Caki2 (cell line): ENCODE measurements around the gene CTBP2. TPM values are rescaled to one million over a fixed set of nuclear protein-coding genes. Genes with fewer than 3 reads are reported as not detected.

ENCODE experiments used
- DNase-seq: peaks from one replicate; pipeline ENCODE4 v3.0.0-alpha.2; 2015; ENCODE audit warnings: low read depth
- in situ Hi-C: cut with HindIII; loops from 2 replicates; pipeline ENCODE4 v1.10.0; 2016; ENCODE audit warnings: low sequenced_read_pairs, low pct_unique_long_range_greater_than_20kb, mixed read lengths
- total RNA-seq: library from RNA; depleted of rRNA; stranded (reverse); fragments of >200 nt; shearing (Covaris generic); gene quantifications from 2 replicates; pipeline ENCODE4 v1.2.3, GENCODE V29; 2014; ENCODE audit warnings: low replicate concordance

Gene CTBP2
- total RNA-seq, 1 experiment from 2014 or later, result 82.4 TPM

DNA sequence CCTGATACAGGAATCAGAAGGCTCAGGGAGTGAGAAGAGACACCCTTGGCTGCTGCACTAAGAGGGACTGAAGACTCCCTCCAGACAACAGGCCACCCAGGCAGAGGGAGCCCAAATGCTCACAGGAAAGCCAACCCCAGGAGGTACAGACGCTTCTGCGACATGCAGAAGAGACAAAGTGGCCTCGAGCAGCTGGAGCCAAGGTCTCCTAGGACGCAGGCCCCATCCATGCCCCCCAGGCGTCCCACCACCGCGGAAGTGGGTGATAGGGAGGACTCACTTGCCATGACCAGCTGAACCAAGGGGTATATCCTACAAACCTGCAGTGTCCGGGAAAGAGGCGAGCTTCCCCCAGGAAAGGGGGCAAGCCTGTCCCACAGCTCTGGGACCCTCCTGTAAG lies 56.9 kb downstream of the CTBP2 start:
- in situ Hi-C loops, result no loop called here
- no peak for DNase-seq

DNA sequence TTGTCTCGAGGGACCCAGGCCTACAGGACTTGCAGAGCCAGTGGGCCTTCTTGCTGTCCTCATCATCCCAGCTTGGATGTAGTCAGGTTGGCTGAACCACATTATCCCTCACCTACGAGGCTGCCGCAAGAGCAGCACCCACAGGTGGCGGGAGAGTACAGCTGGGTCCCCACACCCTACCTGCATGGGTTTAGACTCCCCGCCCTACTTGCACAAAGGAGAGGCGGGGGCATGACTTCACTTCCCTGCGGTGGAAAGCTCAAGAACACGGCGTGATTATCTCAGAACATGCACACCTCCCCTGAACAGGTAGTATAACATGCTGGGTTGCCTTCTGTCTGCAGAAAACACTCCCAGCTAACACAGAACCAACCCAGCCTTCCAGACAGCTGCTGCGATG lies 57.5 kb downstream of the CTBP2 start:
- in situ Hi-C loops, result no loop called here
- no peak for DNase-seq

DNA sequence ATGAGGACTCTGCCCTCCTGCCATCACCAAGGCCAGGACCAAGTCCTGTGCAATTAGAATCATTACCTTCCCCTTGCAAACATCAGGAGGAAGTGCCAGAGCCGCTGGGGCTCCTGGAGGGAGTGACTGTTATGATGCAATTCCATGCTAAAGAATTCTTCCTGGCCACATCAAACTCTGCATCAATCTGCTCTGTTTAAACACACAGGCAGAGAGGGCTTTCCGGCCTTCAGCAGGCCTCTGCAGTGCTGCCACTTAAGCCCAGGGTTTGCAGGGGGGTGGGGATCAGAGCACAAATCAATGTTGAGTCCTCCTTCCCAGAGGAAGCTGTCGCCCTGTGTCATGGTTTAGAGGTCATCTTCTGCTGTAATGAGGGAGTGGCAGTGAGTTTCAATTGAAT lies 58.1 kb downstream of the CTBP2 start:
- DNase-seq, result no peak
- in situ Hi-C loops, result no loop called here

GRCh38 chr10:125101581-125101980 lies 58.8 kb downstream of the CTBP2 start:
- DNase-seq, result no peak
- in situ Hi-C loops, result no loop called here

- no peak for DNase-seq
- in situ Hi-C loops, result no loop called here
Measured at GRCh38 chr10:125101049-125101448, 59.3 kb downstream of the CTBP2 start.

GRCh38 chr10:125097409-125098070 lies 62.8 kb downstream of the CTBP2 start:
- no peak for DNase-seq
- in situ Hi-C loops, result no loop called here

GRCh38 chr10:125096975-125097374 lies 63.4 kb downstream of the CTBP2 start:
- DNase-seq, result no peak
- in situ Hi-C loops, result no loop called here

- in situ Hi-C loops, result no loop called here
Measured at GRCh38 chr10:125096371-125096770, 64.0 kb downstream of the CTBP2 start.

DNA sequence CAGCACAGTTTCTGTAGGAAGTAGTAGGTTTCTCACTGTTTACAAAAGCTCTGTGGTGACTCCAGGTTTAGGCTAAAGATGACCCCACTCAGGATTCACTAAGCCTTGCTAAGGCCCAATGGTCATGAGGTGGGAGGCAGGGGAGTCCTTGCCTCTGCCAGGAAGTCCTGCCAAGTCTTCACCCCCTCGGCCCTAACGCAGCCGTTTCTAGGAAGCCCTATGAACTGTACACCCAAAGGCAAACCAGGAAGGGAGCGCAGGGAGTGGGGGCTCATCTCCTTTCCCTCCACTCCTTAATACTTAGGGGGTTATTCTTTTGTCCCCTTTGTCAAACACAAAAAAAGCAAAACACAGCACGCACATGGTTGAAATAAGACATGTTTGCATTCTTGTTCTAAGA lies 64.6 kb downstream of the CTBP2 start:
- no peak for DNase-seq
- in situ Hi-C loops, result no loop called here

More at GRCh38 chr10:125096371-125096770, 64.0 kb downstream of the CTBP2 start:
- DNase-seq, result no peak

DNA sequence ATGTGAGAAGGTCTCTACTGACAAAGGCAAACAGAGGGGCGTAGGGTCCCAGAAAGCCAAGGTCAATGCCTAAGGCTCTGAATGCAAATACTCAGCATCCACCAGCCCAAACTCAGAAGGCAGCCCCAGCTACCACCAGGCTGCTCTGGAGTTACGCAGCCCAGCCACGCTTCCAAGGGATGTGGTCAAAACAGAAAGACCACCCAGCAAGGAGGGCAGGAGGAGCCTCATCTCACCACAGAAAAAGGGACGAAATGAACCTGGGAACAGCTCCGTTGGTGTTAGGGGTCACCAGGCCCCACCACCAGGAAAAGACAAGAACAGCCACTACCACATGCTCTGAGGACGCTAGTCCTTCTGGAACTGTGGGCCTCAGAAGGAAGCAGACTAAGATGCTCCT lies 65.1 kb downstream of the CTBP2 start:
- DNase-seq, result no peak
- in situ Hi-C loops, result no loop called here

- in situ Hi-C loops, result no loop called here
- no peak for DNase-seq
Measured at GRCh38 chr10:125094806-125095205, 65.6 kb downstream of the CTBP2 start.

DNA sequence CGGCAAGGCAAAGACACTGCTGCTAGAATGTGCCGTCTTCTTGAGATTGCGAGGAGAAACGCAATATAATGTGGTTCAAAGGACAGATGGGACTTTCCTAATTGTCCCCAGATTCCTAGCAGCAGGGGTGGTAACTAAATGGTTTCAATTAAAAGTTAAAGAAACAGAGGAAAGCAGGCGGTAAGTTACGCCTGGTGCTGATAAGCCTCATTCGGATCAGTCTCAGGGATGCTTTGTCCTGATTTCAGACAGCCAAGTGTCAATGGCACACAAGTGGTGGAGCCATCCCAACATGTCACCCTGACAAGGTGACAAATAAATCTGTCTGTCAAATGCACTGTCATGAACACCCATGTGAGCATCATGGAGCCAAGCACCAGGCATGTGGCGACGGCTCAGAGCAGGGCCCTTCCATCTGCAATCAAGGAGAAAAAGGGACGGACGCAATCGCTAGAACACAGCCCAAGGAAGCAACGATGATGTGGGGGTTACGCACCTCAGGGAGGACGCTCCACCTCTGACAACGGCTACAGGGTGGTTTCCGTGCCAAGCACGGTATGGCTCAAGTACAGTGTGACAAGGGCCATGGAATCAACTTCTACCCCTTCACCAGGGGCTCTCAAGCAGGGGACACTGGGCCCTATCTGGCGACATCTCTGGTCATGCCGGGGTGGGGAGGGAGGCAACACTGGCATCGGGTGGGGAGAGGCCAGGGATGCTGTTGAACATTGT lies 66.2 kb downstream of the CTBP2 start:
- in situ Hi-C loops, result no loop called here
- DNase-seq, result no peak

DNA sequence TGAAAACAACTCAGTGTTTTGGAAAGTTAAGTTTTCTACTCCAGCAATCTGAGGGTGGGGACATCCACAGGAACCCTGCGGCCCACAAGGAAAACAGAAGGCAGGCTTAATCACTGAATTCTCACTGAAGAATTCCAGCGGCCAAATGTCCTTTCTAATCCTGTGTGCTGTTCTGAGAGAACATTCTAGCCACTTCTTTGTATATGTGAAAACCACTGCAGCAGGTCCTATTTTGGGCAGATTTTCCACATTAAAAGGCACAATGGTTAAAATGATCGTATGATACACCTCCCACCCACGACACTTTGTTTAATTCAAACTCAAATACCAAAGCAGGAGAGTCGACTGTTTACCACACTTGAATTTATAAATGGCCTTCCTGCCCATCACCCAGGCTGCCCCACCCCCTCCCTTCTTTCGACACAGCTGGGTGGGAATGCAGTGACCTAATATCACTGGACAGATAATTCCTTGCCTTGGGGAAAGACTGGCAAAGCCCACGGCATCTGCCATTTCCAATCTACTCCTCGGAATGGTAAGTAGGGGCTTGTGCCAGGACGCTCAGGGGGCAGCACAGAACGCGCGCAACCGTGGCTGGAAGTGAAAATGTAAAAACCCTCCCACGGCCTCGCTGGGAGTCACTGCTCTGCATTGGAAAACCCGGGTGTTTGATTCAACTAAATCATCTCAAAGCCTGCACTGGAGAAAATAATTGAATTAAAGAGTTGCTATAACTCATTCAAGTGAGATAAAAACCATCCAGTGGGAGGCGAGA lies 67.0 kb downstream of the CTBP2 start:
- in situ Hi-C loops, result no loop called here

DNA sequence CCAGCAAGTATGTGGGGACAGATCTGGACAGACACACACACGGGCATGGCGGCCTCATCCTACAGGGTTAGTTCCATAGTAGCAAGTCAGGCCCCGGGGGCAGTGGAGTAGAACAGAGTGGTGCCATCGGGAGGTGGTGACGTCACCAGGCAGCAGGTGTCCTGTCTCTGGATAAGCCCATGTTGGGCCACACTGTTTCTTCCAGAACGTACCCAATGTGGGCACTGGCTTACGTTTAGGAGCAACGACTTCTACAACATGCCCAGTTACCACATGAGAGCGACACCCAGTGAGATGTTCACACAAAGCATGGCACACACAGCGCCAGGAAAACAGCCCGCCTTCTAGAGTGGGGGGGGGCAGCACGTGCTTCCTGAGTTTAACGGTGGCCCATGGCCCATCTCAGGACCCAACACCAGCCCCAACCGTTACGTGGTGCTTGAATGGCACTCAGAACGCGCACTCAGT lies 67.8 kb downstream of the CTBP2 start:
- no peak for DNase-seq
- in situ Hi-C loops, result no loop called here

More for the DNA sequence above, 67.0 kb downstream of the CTBP2 start:
- no peak for DNase-seq

GRCh38 chr10:125091891-125092290 lies 68.5 kb downstream of the CTBP2 start:
- in situ Hi-C loops, result no loop called here
- no peak for DNase-seq

DNA sequence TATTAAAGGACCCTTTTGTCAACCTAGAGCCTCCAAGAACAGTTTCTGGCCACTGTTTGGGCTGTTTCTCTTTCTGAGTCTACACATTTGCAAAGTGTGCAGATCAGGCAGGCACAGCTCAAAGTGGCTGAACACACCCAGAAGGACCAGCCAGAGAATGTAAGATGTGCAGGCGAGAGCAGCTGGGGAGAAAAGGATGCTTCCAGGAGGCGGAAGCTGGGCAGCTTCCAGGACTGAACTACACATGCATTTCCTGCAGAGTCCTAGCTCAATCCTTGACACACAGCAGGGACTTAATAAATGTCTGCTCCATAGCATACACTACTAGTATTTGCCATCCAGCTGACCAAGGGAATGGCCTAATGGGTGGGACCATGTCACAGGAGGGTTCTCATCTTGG lies 70.9 kb downstream of the CTBP2 start:
- in situ Hi-C loops, result no loop called here

DNA sequence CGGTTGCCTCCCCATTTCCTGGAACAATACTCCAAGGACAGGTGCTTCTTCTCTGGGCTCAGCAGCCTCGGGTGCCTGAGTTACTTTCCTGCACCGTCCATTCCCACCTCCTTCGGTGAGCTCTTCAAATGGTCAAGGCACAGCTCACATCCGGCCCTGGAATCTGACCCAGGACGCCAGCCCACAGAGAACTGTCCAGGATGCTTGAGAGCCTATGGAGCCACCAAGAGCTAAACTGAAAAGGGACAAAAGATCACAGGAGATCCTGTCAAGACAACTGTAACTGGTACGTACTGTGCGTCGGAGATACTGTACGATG lies 72.5 kb downstream of the CTBP2 start:
- in situ Hi-C loops, result no loop called here
- DNase-seq, result no peak

More for the DNA sequence above, 70.9 kb downstream of the CTBP2 start:
- DNase-seq, result no peak

DNA sequence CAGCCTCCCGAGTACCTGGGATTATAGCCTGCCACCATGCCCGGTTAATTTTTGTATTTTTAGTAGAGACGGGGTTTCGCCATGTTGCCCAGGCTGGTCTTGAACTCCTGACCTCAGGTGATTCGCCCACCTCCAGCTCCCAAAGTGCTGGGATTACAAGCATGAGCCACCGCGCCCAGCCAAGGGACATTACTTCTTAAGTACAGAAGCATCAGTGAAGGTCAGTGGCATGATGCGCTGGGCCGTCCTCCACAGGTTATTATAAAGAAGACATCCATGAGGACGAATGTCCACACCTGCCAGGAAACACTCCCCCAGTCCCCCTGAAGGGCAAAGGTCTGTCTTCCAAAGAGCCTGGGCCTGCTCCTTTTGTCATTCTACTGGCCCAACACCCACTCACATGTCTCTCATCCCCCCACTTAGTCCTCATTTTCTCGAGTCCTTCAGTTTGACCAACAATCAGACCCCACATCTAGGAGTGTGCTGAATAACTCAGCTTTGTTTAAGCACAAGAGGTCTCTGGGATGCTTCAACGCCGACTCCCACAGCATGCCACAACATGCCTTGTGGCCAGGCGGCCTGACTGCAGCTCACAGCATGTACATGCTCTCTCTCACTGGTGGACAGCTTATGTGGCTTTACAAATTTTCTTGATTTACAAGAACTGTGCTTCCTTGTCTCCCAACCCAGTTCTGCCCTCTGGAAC lies 73.0 kb downstream of the CTBP2 start:
- no peak for DNase-seq
- in situ Hi-C loops, result no loop called here

- no peak for DNase-seq
- in situ Hi-C loops, result no loop called here
Measured at GRCh38 chr10:125086691-125087090, 73.7 kb downstream of the CTBP2 start.
